Cardiac muscle cell (in vitro differentiated cells and primary cell): ENCODE measurements around the gene OSR1. TPM values are rescaled to one million over a fixed set of nuclear protein-coding genes. Genes with fewer than 3 reads are reported as not detected.

Experiments used
- DNase-seq, 2 donors: peaks; one replicate each; pipeline versions ENCODE4 v3.0.0 to v3.0.0-alpha.2; 2010 to 2017; ENCODE audit warnings: low read depth in 1 of 2, low spot score in 1 of 2
- H3K27ac ChIP-seq: fragments of 200-600 bp; sonication (generic); 2 replicates; pipeline ENCODE4 v1.5.1; 2016
- H3K27me3 ChIP-seq: fragments of 200-600 bp; sonication (generic); 2 replicates; pipeline ENCODE4 v1.6.0; 2016; ENCODE audit warnings: control low read depth
- H3K36me3 ChIP-seq: fragments of 200-600 bp; sonication (generic); 2 replicates; pipeline ENCODE4 v1.5.1; 2016; ENCODE audit warnings: control low read depth
- H3K4me1 ChIP-seq: fragments of 200-600 bp; sonication (generic); 2 replicates; pipeline ENCODE4 v1.8.1; 2017; ENCODE audit warnings: low read depth, mild to moderate bottlenecking, mixed run types
- H3K4me3 ChIP-seq: fragments of 200-600 bp; sonication (generic); 2 replicates; pipeline ENCODE4 v1.5.1; 2016; ENCODE audit warnings: mild to moderate bottlenecking
- H3K9me3 ChIP-seq: fragments of 200-600 bp; sonication (generic); 2 replicates; pipeline ENCODE4 v1.5.1; 2017; ENCODE audit warnings: low read depth, mild to moderate bottlenecking, control low read depth
- polyA plus RNA-seq: library from polyadenylated mRNA; unstranded; fragments of >200 nt; fragmentation: Nextera tagmentation; extraction: Ambion mirVana; gene quantifications from 2 replicates; pipeline ENCODE4 v1.2.1, GENCODE V29; 2016
- total RNA-seq: library from RNA; depleted of rRNA; stranded (reverse); fragments of >200 nt; gene quantifications from 2 replicates; pipeline ENCODE4 v1.2.3, GENCODE V29; 2016
- TF ChIP-seq, protein P1 (sequence below): IDR thresholded peaks from 2 replicates; pipeline ENCODE4 v1.5.1; 2012; ENCODE audit warnings: low read depth, mild to moderate bottlenecking, low read length

Gene OSR1
- total and polyA plus RNA-seq, 2 experiments from 2014 or later, result 20.8 to 23.2 TPM

DNA sequence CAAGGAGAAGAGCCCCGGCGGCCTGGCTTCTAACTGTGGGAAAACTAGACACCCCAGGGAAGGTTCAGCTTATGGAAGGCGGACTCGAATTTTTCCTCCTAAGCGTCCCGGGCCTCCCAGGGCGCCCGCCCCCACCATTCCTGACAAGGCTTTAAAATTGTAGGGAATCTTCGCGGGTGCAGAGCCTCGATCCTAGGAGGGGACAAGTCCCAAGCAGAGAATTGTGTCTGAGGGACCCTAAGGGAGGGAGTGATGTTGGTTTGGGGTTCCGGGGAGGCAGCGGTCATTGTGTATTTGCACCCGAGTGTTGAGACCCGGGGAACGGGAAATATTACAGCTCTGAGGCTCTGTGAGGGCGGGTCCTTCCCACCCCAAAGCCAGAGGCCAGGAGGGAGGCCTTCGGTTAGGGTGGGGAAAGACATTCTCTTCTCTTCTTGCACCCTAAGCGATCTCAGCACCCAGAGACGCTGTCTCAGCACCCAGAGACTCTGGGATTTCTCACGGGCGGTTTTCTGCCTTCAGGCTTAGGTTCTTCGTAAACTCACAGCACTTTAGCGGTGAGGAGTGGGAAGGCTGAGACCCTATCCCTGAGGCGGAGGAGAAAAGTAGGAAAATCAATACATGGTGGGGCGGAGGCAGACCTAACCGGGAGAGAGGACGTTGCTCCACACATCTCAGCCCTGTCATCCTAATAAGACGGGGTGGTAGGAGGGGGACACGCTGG lies 7.6 kb downstream of the OSR1 start:
- Histone ChIP-seq H3K27me3 (peaks cover 54% of the 10 kb centered on the region), H3K9me3 (no peaks in the 10 kb centered on the region), H3K4me3 (no peak overlapping the region), H3K36me3 (peaks cover 5% of the 10 kb centered on the region), H3K27ac (no peak overlapping the region), H3K4me1 (peaks cover 6% of the 10 kb centered on the region)
- TF ChIP-seq, protein P1, sequence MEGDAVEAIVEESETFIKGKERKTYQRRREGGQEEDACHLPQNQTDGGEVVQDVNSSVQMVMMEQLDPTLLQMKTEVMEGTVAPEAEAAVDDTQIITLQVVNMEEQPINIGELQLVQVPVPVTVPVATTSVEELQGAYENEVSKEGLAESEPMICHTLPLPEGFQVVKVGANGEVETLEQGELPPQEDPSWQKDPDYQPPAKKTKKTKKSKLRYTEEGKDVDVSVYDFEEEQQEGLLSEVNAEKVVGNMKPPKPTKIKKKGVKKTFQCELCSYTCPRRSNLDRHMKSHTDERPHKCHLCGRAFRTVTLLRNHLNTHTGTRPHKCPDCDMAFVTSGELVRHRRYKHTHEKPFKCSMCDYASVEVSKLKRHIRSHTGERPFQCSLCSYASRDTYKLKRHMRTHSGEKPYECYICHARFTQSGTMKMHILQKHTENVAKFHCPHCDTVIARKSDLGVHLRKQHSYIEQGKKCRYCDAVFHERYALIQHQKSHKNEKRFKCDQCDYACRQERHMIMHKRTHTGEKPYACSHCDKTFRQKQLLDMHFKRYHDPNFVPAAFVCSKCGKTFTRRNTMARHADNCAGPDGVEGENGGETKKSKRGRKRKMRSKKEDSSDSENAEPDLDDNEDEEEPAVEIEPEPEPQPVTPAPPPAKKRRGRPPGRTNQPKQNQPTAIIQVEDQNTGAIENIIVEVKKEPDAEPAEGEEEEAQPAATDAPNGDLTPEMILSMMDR, result no peak
- no peak for DNase-seq

DNA sequence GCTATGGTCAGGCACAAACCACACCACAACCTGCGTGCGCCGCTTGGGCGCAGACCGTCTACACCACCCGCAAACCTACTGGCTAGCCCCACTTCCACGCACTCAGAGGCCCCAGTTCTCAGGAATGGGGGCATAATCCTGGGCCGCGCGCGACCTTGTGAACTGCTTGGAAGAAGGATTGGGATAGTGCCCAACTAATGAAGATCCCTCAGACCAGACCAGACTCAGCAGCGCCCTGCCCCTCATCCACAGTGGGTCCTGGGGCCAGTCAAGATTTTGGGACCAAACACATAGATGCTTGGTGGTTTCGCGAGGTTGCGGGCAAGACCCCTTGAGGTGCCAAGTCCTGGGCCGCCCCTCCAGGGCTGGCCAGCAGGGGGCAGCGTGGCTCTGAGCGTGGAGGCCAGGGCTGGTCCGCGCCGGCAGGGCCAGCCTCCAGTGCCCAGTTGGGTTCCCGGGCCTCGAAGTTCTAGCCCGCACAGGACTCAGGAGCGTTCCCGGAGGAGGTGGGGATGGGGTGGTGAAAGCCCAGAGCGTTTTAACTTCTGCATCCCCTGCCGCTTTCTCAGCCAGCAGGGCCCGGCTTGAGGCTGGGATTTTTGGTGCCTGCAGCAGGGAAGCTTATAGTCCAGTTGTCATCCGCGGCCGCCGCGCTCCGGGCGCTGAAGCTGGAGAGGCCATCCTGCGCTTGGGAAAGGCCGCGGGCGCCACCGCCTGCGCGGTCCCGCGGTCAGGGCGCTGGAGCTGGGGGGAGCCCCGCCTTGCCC lies 8.3 kb downstream of the OSR1 start:
- peak; percentile 64 to 72 for DNase-seq
- H3K27me3 ChIP-seq, result peaks cover 47% of the 10 kb centered on the region

DNA sequence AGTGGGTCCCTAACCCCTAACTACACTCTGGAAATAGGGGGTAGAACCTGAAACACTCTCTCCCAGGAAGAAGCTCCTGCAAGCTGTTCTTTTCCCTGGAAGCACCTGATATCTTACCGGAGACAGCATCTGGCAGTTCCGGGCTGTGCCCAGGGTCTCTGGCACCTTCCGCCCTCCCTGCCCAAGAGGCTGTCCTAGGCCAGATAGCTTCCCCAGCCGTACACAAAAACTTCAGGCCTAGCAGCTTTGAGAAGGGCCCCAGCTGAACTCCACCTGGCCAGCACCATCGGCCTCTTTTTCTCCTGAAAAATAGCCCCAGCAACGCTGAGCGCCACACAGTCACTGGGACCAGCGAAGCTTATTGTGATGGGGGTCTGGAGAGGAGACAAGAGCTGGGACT lies 9.7 kb downstream of the OSR1 start:
- DNase-seq, result no peak
- Histone ChIP-seq H3K4me1 (peaks cover 6% of the 10 kb centered on the region), H3K9me3 (no peaks in the 10 kb centered on the region), H3K27me3 (peaks cover 33% of the 10 kb centered on the region), H3K27ac (no peak overlapping the region), H3K4me3 (no peak overlapping the region), H3K36me3 (peaks cover 5% of the 10 kb centered on the region)
- TF ChIP-seq, protein P1, result no peak

More for the DNA sequence above, 8.3 kb downstream of the OSR1 start:
- TF ChIP-seq, protein P1, result peak; percentile 75
- H3K9me3 ChIP-seq, result no peaks in the 10 kb centered on the region
- peaks cover 6% of the 10 kb centered on the region for H3K4me1 ChIP-seq
- H3K36me3 ChIP-seq, result peaks cover 5% of the 10 kb centered on the region
- H3K27ac ChIP-seq, result no peak overlapping the region
- H3K4me3 ChIP-seq, result no peak overlapping the region

DNA sequence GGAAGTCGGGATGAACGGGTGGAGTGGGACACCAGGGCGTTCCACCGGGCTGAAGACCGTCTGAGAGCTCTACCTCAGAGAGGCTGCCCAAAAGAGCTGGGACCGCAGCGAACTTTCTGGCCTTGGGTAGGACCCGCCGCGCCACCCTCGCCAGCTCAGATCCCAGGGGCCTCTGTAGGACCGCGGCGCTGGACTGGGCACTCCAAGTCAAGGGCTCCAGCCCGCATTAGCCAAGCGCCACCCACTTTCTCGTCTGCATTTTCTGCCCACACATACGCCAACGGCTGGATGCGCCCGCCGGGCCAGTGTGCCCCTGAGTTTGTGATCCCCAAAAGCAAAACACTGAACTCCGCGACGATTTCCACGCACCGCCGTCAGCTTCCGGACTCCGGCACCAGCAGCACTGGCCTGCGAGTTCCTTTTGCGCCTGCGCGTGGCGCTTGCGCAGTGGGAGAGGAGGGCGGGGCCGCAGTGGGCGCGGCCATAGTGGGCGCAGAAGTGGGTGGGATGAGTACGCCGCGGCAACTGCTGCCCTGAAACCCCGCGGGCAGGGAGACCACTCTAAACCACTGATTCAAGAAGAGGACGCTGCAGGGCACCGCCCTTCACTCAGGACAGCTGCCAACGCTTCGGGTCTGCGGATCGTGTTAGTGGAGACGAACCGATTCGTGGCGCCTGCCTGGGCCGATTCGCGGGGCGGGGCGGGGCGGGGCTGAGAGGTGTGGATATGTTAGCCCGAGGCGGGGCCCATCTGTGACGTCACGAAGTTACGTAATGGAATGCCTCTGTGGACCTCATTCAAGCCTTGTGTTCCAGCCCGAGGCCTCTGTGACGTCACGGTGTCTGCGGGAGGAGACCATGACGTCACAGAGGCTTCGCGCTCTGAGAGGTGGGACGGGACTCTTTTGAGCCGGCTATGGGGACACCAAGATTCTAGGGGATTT lies 10.5 kb downstream of the OSR1 start:
- peaks cover 25% of the 10 kb centered on the region for H3K27me3 ChIP-seq
- H3K4me1 ChIP-seq, result peaks cover 6% of the 10 kb centered on the region
- H3K9me3 ChIP-seq, result no peaks in the 10 kb centered on the region
- TF ChIP-seq, protein P1, result no peak
- peak overlapping the region; percentile 61 for H3K27ac ChIP-seq
- H3K4me3 ChIP-seq, result peak overlapping the region; percentile 80
- peak; percentile 90 to 99 for DNase-seq
- H3K36me3 ChIP-seq, result peaks cover 4% of the 10 kb centered on the region

DNA sequence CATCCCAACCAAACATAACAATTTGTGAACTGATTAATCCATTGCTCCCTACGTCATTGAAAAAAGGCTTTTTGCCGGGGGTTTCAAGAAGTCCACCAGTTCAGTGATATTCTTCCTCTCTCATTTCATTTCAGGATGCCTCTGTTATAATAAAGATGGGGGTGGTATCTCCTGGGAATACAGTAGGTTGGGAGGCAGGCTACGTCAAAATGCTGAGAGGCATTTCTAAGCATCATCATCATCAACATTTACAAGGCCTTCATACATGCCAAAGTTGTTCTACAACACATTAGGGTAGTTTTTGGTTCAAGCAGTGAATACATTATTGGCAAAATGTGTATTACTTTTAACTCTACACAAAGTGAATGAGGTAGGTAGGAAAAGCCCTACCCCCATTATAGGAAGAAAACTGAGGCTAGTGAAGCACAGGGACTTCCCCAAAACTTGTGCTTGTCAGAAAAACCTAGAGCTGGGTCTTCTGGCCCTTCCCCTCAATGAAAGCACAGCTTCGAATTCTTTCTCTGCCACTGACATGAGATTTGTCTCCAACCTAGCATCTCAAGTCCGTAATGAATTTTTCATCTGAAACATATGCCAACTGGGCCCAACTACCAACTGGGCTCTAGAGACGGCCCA lies 11.3 kb downstream of the OSR1 start:
- no peaks in the 10 kb centered on the region for H3K36me3 ChIP-seq
- H3K27me3 ChIP-seq, result peaks cover 17% of the 10 kb centered on the region
- H3K27ac ChIP-seq, result peak overlapping the region; percentile 61
- H3K4me1 ChIP-seq, result peaks cover 6% of the 10 kb centered on the region
- H3K9me3 ChIP-seq, result no peaks in the 10 kb centered on the region
- TF ChIP-seq, protein P1, result no peak
- H3K4me3 ChIP-seq, result peak overlapping the region; percentile 80
- DNase-seq, result no peak
